Activated CD4-positive, alpha-beta T cell treated with anti-CD3 and anti-CD28 coated beads for 24 hours (primary cell): ENCODE measurements around the gene KCTD16.

Experiments used
- DNase-seq, 2 donors: peaks; one replicate each; pipeline ENCODE4 v3.0.0-alpha.2; 2020; ENCODE audit warnings: low read depth in 2 of 2

KCTD16 gene

GRCh38 chr5:144170276-144171024 is at the start of gene KCTD16, which contains the start of gene YIPF5:
TSS of gene KCTD16 (plus strand) at chr5:144170873.
TSS of gene YIPF5 (minus strand) at chr5:144170659. CDS start at chr5:144169955, 704 bp downstream.
- DNase-seq = peak; percentile 88 to 93

- no peak for DNase-seq
These were observed 49.1 kb upstream of the KCTD16 start for GRCh38 chr5:144121577-144121976.

GRCh38 chr5:144122081-144122480 is 48.6 kb upstream of the KCTD16 start:
- DNase-seq = no peak

GRCh38 chr5:144122641-144123040 is 48.0 kb upstream of the KCTD16 start:
- DNase-seq = no peak

GRCh38 chr5:144125163-144125726 is 45.4 kb upstream of the KCTD16 start:
- DNase-seq = no peak

GRCh38 chr5:144126707-144127106 is 44.0 kb upstream of the KCTD16 start:
- no peak for DNase-seq

- DNase-seq = no peak
These were observed 41.8 kb upstream of the KCTD16 start for GRCh38 chr5:144128844-144129243.

- no peak for DNase-seq
These were observed 40.4 kb upstream of the KCTD16 start for GRCh38 chr5:144130306-144130705.

GRCh38 chr5:144131261-144131660 is 39.4 kb upstream of the KCTD16 start:
- no peak for DNase-seq

DNA sequence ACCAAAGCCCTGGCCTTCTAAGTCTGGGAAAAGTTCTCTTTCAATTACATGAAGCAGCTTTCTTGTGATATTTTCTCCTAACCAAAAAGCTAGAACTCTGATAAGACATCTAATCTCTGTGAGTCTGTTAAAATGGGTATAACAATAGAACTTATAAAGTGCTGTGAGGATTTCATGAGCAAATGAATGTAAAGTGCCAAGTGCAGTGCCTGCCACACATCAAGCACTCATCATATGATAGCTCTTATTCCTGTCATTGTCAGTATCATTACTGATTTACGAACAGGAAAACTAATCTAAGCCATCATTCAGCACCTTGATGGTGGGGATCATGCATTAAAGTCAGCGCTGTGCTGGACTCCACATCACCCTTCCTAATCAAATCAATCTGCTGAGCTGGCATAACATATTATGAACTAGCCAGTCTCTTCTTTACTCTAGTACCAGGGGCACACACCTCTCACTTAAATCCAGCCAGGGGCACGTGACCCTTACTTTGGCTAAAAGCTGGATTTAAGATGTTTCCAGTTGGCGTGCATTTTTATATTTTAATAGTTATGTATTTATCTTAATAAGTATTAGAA is 37.5 kb upstream of the KCTD16 start:
- DNase-seq = no peak

DNA sequence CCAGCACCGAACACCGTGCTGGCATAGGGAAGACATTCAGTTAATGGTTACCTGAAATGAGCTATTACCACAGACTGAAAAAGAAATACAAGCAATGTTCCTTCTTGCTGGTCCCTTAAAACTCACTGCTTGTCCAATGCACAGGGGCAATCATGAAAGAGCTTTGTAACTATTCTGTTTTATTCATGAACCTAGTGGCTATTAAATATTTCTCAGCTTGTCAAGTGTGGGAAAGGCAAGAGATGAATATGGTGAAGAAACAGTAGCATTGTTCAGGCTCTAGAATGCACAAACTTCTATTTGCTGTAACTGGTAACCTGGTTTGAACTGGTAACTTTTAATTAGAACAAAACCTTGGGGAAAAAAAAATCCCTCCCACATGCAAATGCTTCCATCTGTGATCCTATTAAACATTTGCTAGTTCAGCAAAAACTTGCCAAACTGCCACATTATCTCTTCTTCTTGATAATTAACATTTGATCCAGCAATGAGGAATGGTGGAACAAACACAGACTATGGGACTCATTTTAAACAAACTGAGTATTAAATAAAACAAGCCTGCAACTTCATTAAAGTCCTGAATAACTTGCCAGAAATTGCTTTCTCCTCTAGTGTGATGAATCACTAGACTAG is 36.4 kb upstream of the KCTD16 start:
- no peak for DNase-seq

DNA sequence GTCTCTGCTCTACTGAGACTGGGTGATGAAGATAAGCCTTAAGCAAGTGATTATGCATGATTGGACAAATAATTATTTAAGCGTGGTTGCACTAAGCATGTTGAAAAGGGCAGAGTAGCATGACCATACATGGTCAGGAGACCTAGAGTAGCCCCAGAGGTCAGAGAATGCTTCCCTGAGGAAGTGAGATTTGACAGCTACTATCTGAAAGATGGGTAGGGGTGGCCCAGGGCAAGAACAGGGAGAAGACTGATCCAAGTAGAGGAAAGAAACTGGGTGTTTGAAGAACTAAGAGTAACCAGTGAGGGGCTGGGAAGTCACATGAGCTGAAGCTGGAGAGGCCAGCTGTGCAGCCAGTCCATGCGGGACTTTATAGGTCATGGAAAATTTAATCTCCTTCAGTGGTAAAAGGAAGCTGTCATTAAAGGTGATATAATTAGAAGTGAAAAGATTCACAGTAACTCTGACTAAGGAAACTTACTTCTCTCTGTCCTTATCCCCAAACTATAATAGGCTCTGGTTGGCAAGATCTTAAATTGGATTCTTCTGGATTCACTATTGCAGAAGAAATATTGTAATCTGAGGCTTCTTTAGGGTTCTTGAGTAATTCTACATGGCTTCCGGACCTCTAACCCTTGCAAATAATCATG is 35.4 kb upstream of the KCTD16 start:
- DNase-seq = no peak

DNA sequence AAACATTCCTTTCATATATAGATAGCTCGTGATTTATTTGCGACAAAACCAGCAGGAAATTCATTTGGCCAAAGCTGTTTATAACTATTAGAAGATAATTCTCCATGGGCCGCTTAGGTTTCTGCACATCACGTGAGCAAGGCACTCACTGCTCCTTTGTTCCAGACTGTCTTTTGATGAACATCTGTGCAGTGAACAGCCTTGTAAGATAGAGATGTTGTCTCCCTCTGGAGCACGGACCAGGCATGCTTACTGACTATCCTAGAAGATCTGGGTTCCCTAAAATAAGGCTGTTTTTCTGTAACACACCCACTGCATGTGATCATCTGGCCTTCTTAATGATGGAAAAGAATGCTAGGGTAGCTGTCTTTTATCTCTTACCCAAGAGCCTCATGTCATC is 31.1 kb upstream of the KCTD16 start:
- no peak for DNase-seq

GRCh38 chr5:144141585-144141984 is 29.1 kb upstream of the KCTD16 start:
- no peak for DNase-seq

GRCh38 chr5:144142139-144142823 is 28.4 kb upstream of the KCTD16 start:
- DNase-seq = no peak

- DNase-seq = no peak
These were observed 27.9 kb upstream of the KCTD16 start for GRCh38 chr5:144142824-144143162.

DNA sequence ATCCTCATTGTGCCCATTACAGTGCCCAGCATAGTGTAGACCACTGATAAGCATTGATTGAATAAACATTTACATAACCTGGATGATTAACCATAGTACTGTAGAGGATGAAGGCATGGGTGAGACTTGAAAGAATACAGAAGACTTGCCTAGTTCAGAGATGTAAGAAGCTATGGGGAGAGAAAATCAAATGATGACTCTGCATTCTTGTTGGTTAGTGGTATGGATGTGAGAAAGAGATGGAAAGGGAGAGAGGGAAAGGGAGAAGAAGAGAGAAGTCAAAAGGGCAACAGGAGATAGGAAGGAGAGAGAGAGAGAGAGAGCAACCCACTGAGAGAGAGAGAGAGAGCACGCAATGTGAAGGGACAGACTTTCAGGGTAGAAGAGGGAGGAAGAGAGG is 27.0 kb upstream of the KCTD16 start:
- no peak for DNase-seq

DNA sequence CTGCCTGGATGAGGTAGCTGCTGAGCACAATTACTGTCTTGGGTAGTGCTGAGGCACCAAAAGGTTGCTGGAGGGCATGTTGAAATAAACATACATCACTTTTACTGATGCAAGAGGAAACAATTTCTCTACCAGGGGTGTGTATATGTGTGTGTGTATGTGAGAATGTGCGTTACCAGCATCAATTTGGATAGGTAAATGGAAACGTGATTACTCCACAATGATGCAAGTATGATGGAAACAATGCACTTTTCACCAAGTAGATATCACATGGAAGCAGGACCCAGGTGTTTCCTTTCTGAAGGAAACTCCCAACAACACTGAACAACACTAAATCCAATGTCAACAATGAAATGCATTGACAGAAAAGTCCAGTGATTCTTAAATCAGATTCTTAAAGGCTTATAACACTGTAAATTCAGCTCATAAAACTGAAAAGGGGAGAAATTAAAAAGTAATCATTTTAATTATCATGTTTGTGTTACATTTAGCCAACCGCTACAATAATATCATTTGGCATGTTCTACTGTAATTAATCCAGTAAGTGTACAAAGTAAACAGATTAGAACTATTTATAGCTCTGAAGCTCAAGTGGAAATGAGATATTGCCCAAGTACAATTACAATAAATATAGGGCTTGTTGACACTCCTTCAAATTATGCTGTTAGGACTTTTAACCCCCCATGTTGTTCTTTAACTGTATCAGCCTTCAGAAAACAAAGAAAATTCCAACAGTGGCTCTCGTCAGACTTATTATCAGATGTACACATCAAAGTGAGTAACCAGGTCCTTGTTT is 25.5 kb upstream of the KCTD16 start:
- DNase-seq = no peak

DNA sequence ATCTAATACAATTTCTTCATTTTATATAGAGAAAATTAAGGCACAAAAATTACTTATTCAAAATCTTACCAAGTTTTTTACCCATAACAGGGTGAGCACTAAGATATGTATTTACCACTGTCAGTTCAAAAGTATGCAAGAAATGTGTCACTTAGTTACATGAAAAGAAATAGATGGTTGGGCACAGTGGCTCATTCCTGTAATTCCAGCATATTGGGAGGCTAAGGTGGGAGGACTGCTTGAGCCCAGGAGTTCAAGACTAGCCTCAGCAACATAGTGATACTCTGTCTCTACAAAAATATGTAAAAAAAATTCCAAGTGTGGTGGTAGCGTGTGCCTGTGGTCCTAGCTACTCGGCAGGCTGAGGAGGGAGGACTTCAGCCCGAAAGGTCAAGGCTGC is 19.6 kb upstream of the KCTD16 start:
- no peak for DNase-seq

GRCh38 chr5:144156767-144157171 is 13.9 kb upstream of the KCTD16 start:
- no peak for DNase-seq

DNA sequence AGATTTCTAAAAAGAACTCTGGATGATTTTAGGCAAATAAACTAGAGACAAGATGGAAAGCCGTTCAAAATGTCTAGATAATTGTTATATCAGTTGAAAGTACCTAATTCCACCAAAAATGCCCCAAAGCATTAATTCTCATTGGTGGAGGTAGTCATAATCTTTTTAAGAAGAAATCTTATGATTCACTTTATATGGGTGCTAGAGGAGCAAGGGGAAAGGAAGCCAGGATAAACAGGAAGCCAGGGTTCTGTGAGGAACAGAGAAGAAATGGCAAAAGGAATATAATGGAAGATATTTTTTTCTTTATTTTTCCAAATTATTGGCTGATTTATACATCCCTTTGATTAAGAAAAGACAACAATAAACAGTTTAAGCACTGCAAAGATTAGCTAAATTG is 8.0 kb upstream of the KCTD16 start:
- no peak for DNase-seq
